ENCODE measurements around the gene DAB1. TPM values are rescaled to one million over a fixed set of nuclear protein-coding genes. Genes with fewer than 3 reads are reported as not detected.

Gene DAB1
- total RNA-seq, 1 donor from 2014 or later = 14.0 TPM

- Mint-ChIP-seq H3K27me3 (ENCODE audit: low read depth) (no peaks in the 10 kb centered on the region), H3K9me3 (no peaks in the 10 kb centered on the region), H3K36me3 (ENCODE audit: low read depth) (no peaks in the 10 kb centered on the region), H3K27ac (ENCODE audit: unreplicated experiment) (no peak overlapping the region), H3K4me3 (no peak overlapping the region), H3K4me1 (peaks cover 7% of the 10 kb centered on the region)
- no peak for TF ChIP-seq CTCF (conservative IDR thresholded peaks at IDR 0.05)
- DNase-seq (ENCODE audit: low read depth, low spot score) = no peak
These were observed 151.3 kb downstream of the DAB1 start for GRCh38 chr1:57272601-57273000.

GRCh38 chr1:57272150-57272549 lies 151.7 kb downstream of the DAB1 start:
- H3K4me1 Mint-ChIP-seq = peaks cover 7% of the 10 kb centered on the region
- no peaks in the 10 kb centered on the region for H3K27me3 Mint-ChIP-seq (ENCODE audit: low read depth)
- H3K36me3 Mint-ChIP-seq (ENCODE audit: low read depth) = no peaks in the 10 kb centered on the region
- no peak overlapping the region for H3K27ac Mint-ChIP-seq (ENCODE audit: unreplicated experiment)
- no peak overlapping the region for H3K4me3 Mint-ChIP-seq
- no peaks in the 10 kb centered on the region for H3K9me3 Mint-ChIP-seq
- no peak for TF ChIP-seq CTCF (conservative IDR thresholded peaks at IDR 0.05)
- DNase-seq (ENCODE audit: low read depth, low spot score) = no peak

GRCh38 chr1:57270927-57271698 lies 152.7 kb downstream of the DAB1 start:
- Mint-ChIP-seq H3K4me1 (peaks cover 7% of the 10 kb centered on the region), H3K27me3 (ENCODE audit: low read depth) (no peaks in the 10 kb centered on the region), H3K27ac (ENCODE audit: unreplicated experiment) (no peak overlapping the region), H3K36me3 (ENCODE audit: low read depth) (no peaks in the 10 kb centered on the region), H3K9me3 (no peaks in the 10 kb centered on the region), H3K4me3 (no peak overlapping the region)
- no peak for DNase-seq (ENCODE audit: low read depth, low spot score)
- no peak for TF ChIP-seq CTCF (conservative IDR thresholded peaks at IDR 0.05)

- H3K4me3 Mint-ChIP-seq = no peak overlapping the region
- TF ChIP-seq CTCF (conservative IDR thresholded peaks at IDR 0.05) = no peak
- no peak overlapping the region for H3K27ac Mint-ChIP-seq (ENCODE audit: unreplicated experiment)
- no peak for DNase-seq (ENCODE audit: low read depth, low spot score)
- H3K36me3 Mint-ChIP-seq (ENCODE audit: low read depth) = no peaks in the 10 kb centered on the region
- H3K27me3 Mint-ChIP-seq (ENCODE audit: low read depth) = no peaks in the 10 kb centered on the region
- H3K9me3 Mint-ChIP-seq = no peaks in the 10 kb centered on the region
- H3K4me1 Mint-ChIP-seq = peaks cover 7% of the 10 kb centered on the region
These were observed 154.1 kb downstream of the DAB1 start for GRCh38 chr1:57269630-57270225.

- Mint-ChIP-seq H3K4me3 (no peak overlapping the region), H3K4me1 (peaks cover 7% of the 10 kb centered on the region), H3K27ac (ENCODE audit: unreplicated experiment) (no peak overlapping the region), H3K27me3 (ENCODE audit: low read depth) (no peaks in the 10 kb centered on the region), H3K36me3 (ENCODE audit: low read depth) (no peaks in the 10 kb centered on the region), H3K9me3 (no peaks in the 10 kb centered on the region)
- TF ChIP-seq CTCF (conservative IDR thresholded peaks at IDR 0.05) = no peak
- no peak for DNase-seq (ENCODE audit: low read depth, low spot score)
These were observed 158.8 kb downstream of the DAB1 start for GRCh38 chr1:57265104-57265503.
